ENCODE measurements around the gene CCDC157.
A peak's percentile ranks its signal among the peaks of the same experiment; 100 is the strongest.

Gene CCDC157

GRCh38 chr22:30354644-30355043 lies 2.2 kb upstream of the CCDC157 start:
- DNase-seq (ENCODE audit: low read depth in 2 of 2): no peak

- peak in 1 of 2 donors; percentile 8 for DNase-seq (ENCODE audit: low read depth in 2 of 2)
Observed at GRCh38 chr22:30357236-30357570, 396 bp downstream of the CCDC157 start.

- DNase-seq (ENCODE audit: low read depth in 2 of 2): no peak
Observed at GRCh38 chr22:30357650-30358215, 926 bp downstream of the CCDC157 start.

GRCh38 chr22:30358541-30358940 lies 1.7 kb downstream of the CCDC157 start:
- DNase-seq (ENCODE audit: low read depth in 2 of 2): no peak

GRCh38 chr22:30361916-30362650 lies 5.3 kb downstream of the CCDC157 start:
- DNase-seq (ENCODE audit: low read depth in 2 of 2): no peak

GRCh38 chr22:30362651-30363281 lies 6.0 kb downstream of the CCDC157 start:
- DNase-seq (ENCODE audit: low read depth in 2 of 2): no peak

- no peak for DNase-seq (ENCODE audit: low read depth in 2 of 2)
Observed at GRCh38 chr22:30365891-30366290, 9.1 kb downstream of the CCDC157 start.

GRCh38 chr22:30368420-30368819 lies 11.6 kb downstream of the CCDC157 start:
- no peak for DNase-seq (ENCODE audit: low read depth in 2 of 2)

- DNase-seq (ENCODE audit: low read depth in 2 of 2): no peak
Observed at GRCh38 chr22:30370641-30371230, 13.9 kb downstream of the CCDC157 start.

- DNase-seq (ENCODE audit: low read depth in 2 of 2): no peak
Observed at GRCh38 chr22:30371321-30371720, 14.5 kb downstream of the CCDC157 start.

GRCh38 chr22:30371981-30372380 lies 15.2 kb downstream of the CCDC157 start:
- DNase-seq (ENCODE audit: low read depth in 2 of 2): no peak

- no peak for DNase-seq (ENCODE audit: low read depth in 2 of 2)
Observed at GRCh38 chr22:30372915-30373314, 16.1 kb downstream of the CCDC157 start.

GRCh38 chr22:30373331-30374325 lies 16.8 kb downstream of the CCDC157 start:
- DNase-seq (ENCODE audit: low read depth in 2 of 2): no peak

GRCh38 chr22:30375312-30375849 lies 18.6 kb downstream of the CCDC157 start:
- no peak for DNase-seq (ENCODE audit: low read depth in 2 of 2)

GRCh38 chr22:30380011-30380410 lies 23.2 kb downstream of the CCDC157 start:
- DNase-seq (ENCODE audit: low read depth in 2 of 2): no peak

GRCh38 chr22:30381264-30381663 lies 24.5 kb downstream of the CCDC157 start:
- no peak for DNase-seq (ENCODE audit: low read depth in 2 of 2)

GRCh38 chr22:30382340-30382739 lies 25.5 kb downstream of the CCDC157 start:
- DNase-seq (ENCODE audit: low read depth in 2 of 2): no peak

GRCh38 chr22:30383061-30383460 lies 26.3 kb downstream of the CCDC157 start:
- DNase-seq (ENCODE audit: low read depth in 2 of 2): no peak

- DNase-seq (ENCODE audit: low read depth in 2 of 2): no peak
Observed at GRCh38 chr22:30385942-30386341, 29.1 kb downstream of the CCDC157 start.

- no peak for DNase-seq (ENCODE audit: low read depth in 2 of 2)
Observed at GRCh38 chr22:30386608-30386959, 29.8 kb downstream of the CCDC157 start.
